Measurements from ENCODE around the gene DDX39A. TPM values are rescaled to one million over a fixed set of nuclear protein-coding genes. Genes with fewer than 3 reads are reported as not detected.

Gene DDX39A
- total and polyA plus RNA-seq, 5 donors: 20.7 to 34.7 (median 30.3) TPM

Other genes with a start within 250 kb of the DDX39A start
- gene ADGRL1, start 213.2 kb downstream of the DDX39A start, total RNA-seq: 10 to 100 TPM; 28.4 to 36.9 (median 34.0) TPM
- gene ADGRL1, start 213.2 kb downstream of the DDX39A start, polyA plus RNA-seq: 20.1 TPM
- 10 to 100 TPM; 27.6 to 41.0 (median 35.1) TPM for gene ADGRE5, start 37.9 kb downstream of the DDX39A start, total RNA-seq
- gene ADGRE5, start 37.9 kb downstream of the DDX39A start, polyA plus RNA-seq: 17.7 TPM
- gene PKN1, start 14.0 kb upstream of the DDX39A start, total RNA-seq: 100 to 1,000 TPM; 122 to 138 (median 130) TPM
- gene PKN1, start 14.0 kb upstream of the DDX39A start, polyA plus RNA-seq: 79.3 TPM
- gene PTGER1, start 56.0 kb upstream of the DDX39A start, total RNA-seq: under 1 TPM in 1 of 4 donors, not detected in 3; 0.33 TPM
- gene PTGER1, start 56.0 kb upstream of the DDX39A start, polyA plus RNA-seq: not detected
- gene GIPC1, start 76.8 kb upstream of the DDX39A start, total RNA-seq: 10 to 100 TPM; 47.0 to 57.3 (median 49.3) TPM
- 52.6 TPM for gene GIPC1, start 76.8 kb upstream of the DDX39A start, polyA plus RNA-seq
- gene DNAJB1, start 99.1 kb upstream of the DDX39A start, total RNA-seq: 10 to 100 TPM; 46.7 to 69.5 (median 61.4) TPM
- 50.6 TPM for gene DNAJB1, start 99.1 kb upstream of the DDX39A start, polyA plus RNA-seq
- 100 to 1,000 TPM in 1 of 4 donors, 10 to 100 TPM in 3; 92.3 to 116 (median 96.8) TPM for gene TECR, start 110.3 kb upstream of the DDX39A start, total RNA-seq
- gene TECR, start 110.3 kb upstream of the DDX39A start, polyA plus RNA-seq: 102 TPM
- gene NDUFB7, start 152.7 kb upstream of the DDX39A start, total RNA-seq: 100 to 1,000 TPM; 352 to 481 (median 400) TPM
- gene NDUFB7, start 152.7 kb upstream of the DDX39A start, polyA plus RNA-seq: 1,159 TPM
- not detected for gene CLEC17A, start 163.7 kb upstream of the DDX39A start, total RNA-seq
- gene CLEC17A, start 163.7 kb upstream of the DDX39A start, polyA plus RNA-seq: not detected

Data from right cardiac atrium (tissue), 5 donors.